HG02678 (cell line): ENCODE results near the gene TEX12.
"Not testable (repeated sequence)": the region's sequence is repeated elsewhere in the genome, so short reads cannot be mapped to it uniquely, and the experiment has no call there.

Experiments
- ATAC-seq: cut with Tn5 transposase; IDR thresholded peaks from one replicate; pipeline ENCODE4 v1.9.1; 2021; ENCODE audit warnings: mild to moderate bottlenecking, moderate library complexity; ENCODE audit not compliant: unreplicated experiment

The TEX12 gene

GRCh38 chr11:112163875-112164685 lies 3.1 kb upstream of the TEX12 start, which contains the start of gene IL18:
TSS of gene IL18 (minus strand) at chr11:112164094. CDS start at chr11:112155053, 9,041 bp downstream.
- ATAC-seq, result no peak

- no peak for ATAC-seq
These were observed 2.1 kb upstream of the TEX12 start for GRCh38 chr11:112165049-112165448.

DNA sequence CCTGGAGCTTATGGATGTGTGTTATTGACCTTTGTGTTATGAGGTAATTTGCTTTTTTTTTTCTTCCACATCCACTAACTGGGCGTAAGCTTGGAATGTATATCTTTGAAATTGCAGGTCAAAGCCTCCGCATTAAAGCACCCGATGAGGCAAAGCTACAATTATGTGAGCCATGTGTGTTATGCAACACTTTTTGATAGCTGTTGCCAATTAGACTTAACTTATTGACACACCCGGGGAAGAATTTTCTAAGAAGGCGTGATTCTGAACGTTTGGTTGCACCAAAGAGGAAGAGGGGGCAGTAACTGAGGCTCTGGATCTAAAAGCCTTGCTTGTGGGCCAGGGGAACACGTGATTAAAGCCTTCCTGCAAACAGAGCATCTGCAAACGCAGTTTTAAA lies 610 bp upstream of the TEX12 start:
- no peak for ATAC-seq

- peak; percentile 48 for ATAC-seq
These were observed 5.3 kb downstream of the TEX12 start for GRCh38 chr11:112172362-112172994.

DNA sequence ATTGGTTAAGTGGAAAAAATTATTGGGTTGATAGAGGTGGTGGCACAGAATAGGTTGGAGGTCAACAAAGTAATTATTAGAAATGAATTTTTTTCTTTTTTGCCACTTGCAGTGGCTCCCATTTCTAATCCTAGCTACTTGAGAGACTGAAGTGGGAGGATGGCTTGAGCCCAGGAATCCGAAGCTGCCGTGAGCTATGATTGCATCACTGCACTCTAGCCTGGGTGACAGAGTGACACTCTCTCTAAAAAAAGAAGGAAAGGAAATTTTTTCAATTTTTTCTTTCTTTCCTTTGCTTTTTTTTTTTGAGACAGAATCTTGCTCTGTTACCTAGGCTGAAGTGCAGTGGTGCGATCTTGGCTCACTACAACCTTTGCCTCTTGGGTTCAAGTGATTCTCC lies 6.0 kb downstream of the TEX12 start:
- no peak for ATAC-seq

GRCh38 chr11:112174789-112175598 lies 7.8 kb downstream of the TEX12 start, which contains the start of gene BCO2:
TSS of gene BCO2 (plus strand) at chr11:112175512. CDS start at chr11:112175602, 90 bp downstream.
- ATAC-seq, result peak; percentile 46

DNA sequence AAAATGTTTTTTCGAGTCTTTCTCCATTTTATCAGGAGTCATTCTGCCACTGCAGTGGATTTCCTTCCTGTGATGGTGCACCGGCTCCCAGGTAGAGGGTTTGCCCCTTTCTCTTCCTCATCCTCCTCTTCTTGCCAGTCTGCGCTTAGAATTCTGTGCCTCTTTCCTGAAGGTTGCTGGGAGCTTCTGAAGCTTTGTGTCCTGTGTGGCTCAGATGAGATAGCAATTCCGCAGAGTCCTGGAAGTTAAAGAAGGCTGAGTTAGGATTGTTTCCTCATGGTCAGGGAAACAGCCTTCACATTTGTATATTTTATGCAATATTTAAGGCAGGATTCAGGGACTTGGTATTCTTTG lies 8.4 kb downstream of the TEX12 start:
- no peak for ATAC-seq

GRCh38 chr11:112176077-112176476 lies 8.9 kb downstream of the TEX12 start:
- no peak for ATAC-seq

GRCh38 chr11:112177589-112177988 lies 10.4 kb downstream of the TEX12 start:
- no peak for ATAC-seq

- ATAC-seq, result no peak
These were observed 11.3 kb downstream of the TEX12 start for GRCh38 chr11:112178428-112178827.

DNA sequence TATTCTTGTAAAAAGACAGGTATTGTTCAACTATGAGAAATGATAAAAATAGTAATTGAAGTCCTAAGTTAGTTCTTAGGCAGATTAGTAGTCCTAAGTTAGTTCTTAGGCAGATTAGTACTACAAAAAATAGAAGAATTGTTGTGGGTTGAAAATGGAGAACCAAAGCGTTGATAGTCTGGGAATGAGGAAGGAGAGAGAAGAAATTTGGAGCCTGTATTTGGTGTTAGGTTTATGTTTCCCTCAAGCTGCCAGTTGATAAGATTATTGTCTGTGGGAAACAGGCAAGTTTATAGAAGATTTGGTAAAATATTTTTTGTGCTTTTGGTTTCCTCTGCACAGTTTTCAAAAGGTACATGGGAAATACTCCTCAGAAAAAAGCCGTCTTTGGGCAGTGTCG lies 11.8 kb downstream of the TEX12 start:
- ATAC-seq, result no peak

DNA sequence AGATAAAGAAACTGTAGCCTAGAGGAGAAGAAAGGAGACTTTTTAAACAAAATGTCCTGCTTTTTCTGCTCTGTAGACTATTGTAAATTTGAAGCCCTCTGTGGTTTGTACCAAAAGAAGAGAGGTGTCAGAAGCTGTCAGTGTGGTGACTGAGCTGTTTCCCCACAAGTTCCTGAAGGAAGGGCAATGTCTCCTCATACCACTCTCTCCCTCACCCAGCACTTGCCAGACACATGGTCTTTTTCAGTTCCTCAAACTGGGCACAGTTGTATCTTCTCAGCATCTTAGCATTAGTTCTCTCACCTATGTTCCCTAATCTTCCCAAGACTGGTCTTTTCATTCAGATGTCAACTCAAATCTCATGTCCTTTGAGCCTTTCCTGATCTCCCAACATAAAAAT lies 12.4 kb downstream of the TEX12 start:
- peak; percentile 68 for ATAC-seq

DNA sequence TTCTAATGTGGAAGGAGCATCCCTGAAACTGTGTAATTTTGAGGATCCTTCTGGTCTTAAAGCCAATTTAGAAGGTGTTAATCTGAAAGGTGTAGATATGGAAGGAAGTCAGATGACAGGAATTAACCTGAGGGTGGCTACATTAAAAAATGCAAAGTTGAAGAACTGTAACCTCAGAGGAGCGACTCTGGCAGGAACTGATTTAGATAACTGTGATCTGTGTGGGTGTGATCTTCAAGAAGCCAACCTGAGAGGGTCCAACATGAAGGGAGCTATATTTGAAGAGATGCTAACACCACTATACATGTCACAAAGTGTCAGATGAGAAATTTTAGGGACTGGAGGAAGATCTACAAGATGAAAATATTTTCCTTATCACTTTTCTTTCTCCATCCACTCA lies 15.7 kb downstream of the TEX12 start:
- no peak for ATAC-seq

DNA sequence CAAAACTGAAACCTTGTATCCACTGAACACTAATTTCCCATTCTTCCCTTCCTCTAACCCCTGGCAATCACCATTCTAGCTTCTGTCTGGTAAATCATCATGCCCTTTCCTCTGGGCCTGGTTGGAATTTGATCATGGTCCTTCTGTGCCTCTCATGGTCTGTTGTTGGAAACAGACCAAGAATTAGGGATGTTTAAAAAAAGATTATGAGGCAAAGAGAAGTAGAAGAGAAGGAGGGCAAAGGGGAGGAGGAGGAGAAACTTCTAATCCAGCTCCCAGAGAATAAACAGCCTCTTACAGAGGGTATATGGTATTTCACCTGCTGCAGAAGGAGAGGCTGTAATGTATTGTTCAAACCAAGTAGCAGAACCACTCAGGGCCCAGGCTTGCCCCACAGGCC lies 18.7 kb downstream of the TEX12 start:
- ATAC-seq, result no peak

DNA sequence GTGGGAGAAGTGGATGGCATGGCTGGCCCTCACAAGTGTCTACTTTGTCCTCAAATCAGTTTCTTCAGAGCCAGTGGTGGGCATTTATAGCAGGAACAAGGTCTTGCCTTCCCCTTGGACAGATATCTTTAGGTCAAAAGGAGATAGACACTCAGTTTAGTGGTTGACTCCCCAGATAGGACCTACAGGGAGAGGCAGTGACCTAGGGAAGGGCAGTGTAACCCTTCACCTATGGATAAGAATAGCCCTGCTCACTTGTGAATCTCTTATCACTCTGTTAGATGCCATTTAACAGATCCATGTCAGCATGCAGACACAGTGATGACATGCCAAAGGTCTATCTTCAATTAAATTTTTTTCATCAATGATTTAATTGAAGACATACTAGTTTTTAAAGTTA lies 19.1 kb downstream of the TEX12 start:
- no peak for ATAC-seq

GRCh38 chr11:112195113-112195512 lies 27.9 kb downstream of the TEX12 start:
- not testable (repeated sequence) for ATAC-seq

- no peak for ATAC-seq
These were observed 28.8 kb downstream of the TEX12 start for GRCh38 chr11:112195951-112196351.

DNA sequence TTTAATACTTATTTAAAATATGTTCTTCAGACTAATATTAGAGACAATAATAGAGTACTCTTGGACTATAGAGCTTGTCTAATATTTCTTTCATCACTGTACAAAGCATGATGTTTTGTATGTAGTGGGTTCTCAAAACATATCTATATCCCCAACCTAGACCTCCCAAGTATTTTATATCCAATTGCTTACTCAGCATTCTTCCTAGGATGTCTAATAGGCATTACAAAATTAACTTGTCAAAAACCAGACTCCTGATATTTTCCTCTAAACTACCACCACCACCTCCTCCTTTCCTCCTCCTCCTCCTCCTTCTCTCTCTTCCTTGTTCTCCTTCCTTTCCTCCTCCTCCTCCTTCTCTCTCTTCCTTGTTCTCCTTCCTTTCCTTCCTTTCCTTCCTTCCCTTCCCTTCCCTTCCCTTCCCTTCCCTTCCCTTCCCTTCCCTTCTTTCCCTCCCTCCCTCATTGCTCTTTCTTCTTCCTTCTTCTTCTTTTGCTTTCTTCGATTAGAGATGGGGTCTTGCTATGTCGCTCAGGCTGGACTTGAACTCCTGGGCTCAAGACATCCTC lies 29.4 kb downstream of the TEX12 start:
- no peak for ATAC-seq

GRCh38 chr11:112199101-112199500 lies 31.9 kb downstream of the TEX12 start:
- ATAC-seq, result not testable (repeated sequence)

GRCh38 chr11:112200252-112200651 lies 33.1 kb downstream of the TEX12 start:
- ATAC-seq, result no peak

DNA sequence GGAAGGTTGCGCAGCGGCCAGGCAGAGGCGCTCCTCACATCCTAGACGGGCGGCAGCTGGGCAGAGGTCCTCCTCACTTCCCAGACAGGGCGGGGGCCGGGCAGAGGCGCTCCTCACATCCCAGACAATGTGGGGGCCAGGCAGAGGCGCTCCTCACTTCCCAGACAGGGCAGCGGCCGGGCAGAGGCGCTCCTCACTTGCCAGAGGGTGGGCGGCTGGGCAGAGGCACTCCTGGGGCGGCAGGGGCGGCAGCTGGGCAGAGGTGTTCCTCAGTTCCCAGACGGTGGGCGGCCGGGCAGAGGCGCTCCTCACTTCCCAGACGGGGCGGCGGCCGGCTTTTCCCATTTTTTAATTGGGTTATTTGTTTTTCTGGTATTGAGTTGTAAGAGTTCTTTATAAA lies 38.9 kb downstream of the TEX12 start:
- ATAC-seq, result no peak
